ENCODE results near the gene TMA7. TPM values are rescaled to one million over a fixed set of nuclear protein-coding genes. Genes with fewer than 3 reads are reported as not detected.
A peak's percentile ranks its signal among the peaks of the same experiment; 100 is the strongest.

The TMA7 gene
- total RNA-seq, 2 experiments from 2014 or later: 250 to 313 TPM

GRCh38 chr3:48440590-48440958, 517 bp downstream of the TMA7 start:
- H3K9me2 ChIP-seq (ENCODE audit: insufficient read depth, low read length): no peaks in the 10 kb centered on the region
- peaks cover 53% of the 10 kb centered on the region for H3K4me1 ChIP-seq (ENCODE audit: insufficient read depth, low read length, poor library complexity, severe bottlenecking)
- peak; percentile 22 for DNase-seq (ENCODE audit: low spot score)
- TF ChIP-seq EZH2phosphoT487 (IDR thresholded peaks at IDR 0.05; ENCODE audit: borderline replicate concordance, low read depth, low read length): no peak
- TF ChIP-seq CTCF (conservative IDR thresholded peaks at IDR 0.05; ENCODE audit: low read length): no peak
- peaks cover 14% of the 10 kb centered on the region for H4K20me1 ChIP-seq (ENCODE audit: insufficient read depth, low read length)
- H3K4me3 ChIP-seq (ENCODE audit: low read depth, low read length, poor library complexity, severe bottlenecking): peak overlapping the region; percentile 98
- peaks cover 45% of the 10 kb centered on the region for H3K79me2 ChIP-seq (ENCODE audit: insufficient read depth, low read depth, low read length)
- H3K36me3 ChIP-seq (ENCODE audit: insufficient read depth, low read length): peaks cover 43% of the 10 kb centered on the region
- intact Hi-C loops (cut with micrococcal nuclease; ENCODE audit: unreplicated experiment): loop anchor here (2.0 to 10.0 kb wide), 3 partner anchors 32 to 356 kb away; partner anchors contain the start of gene SLC26A6
- H3K9me3 ChIP-seq (ENCODE audit: low read length): no peaks in the 10 kb centered on the region
- H2AFZ ChIP-seq (ENCODE audit: low read length): peak overlapping the region; percentile 11; the same call in 1 of the 2 replicates
- ChIA-PET POLR2A (interaction anchor here (0.5 to 2.4 kb wide), 7 partner anchors 11 to 116 kb away, joined by 3 to 16 read pairs (median 5); partner anchors contain the start of gene PFKFB4), CTCF (ENCODE audit: unreplicated experiment) (no interaction called here)
- BruUV-seq (replicated peaks): TSS peak; percentile 76
- H3K27ac ChIP-seq (ENCODE audit: low read depth, low read length, poor library complexity, severe bottlenecking): peak overlapping the region; percentile 77
- H3K4me2 ChIP-seq (ENCODE audit: low read length): peak overlapping the region; percentile 80

- Histone ChIP-seq H3K79me2 (ENCODE audit: insufficient read depth, low read depth, low read length) (peaks cover 53% of the 10 kb centered on the region), H3K27ac (ENCODE audit: low read depth, low read length, poor library complexity, severe bottlenecking) (peak overlapping the region; percentile 20), H3K4me2 (ENCODE audit: low read length) (peak overlapping the region; percentile 80), H2AFZ (ENCODE audit: low read length) (no peak overlapping the region), H3K9me2 (ENCODE audit: insufficient read depth, low read length) (no peaks in the 10 kb centered on the region), H3K36me3 (ENCODE audit: insufficient read depth, low read length) (peaks cover 46% of the 10 kb centered on the region), H3K4me3 (ENCODE audit: low read depth, low read length, poor library complexity, severe bottlenecking) (peak overlapping the region; percentile 98), H3K9me3 (ENCODE audit: low read length) (no peaks in the 10 kb centered on the region), H4K20me1 (ENCODE audit: insufficient read depth, low read length) (peaks cover 11% of the 10 kb centered on the region), H3K4me1 (ENCODE audit: insufficient read depth, low read length, poor library complexity, severe bottlenecking) (peaks cover 43% of the 10 kb centered on the region)
- ChIA-PET CTCF (ENCODE audit: unreplicated experiment) (no interaction called here), POLR2A (interaction anchor here (1.2 kb wide), 2 partner anchors 12 to 107 kb away, joined by 3 to 4 read pairs; no protein-coding TSS in a partner anchor)
- TF ChIP-seq EZH2phosphoT487 (IDR thresholded peaks at IDR 0.05; ENCODE audit: borderline replicate concordance, low read depth, low read length): no peak
- TF ChIP-seq CTCF (conservative IDR thresholded peaks at IDR 0.05; ENCODE audit: low read length): no peak
- intact Hi-C loops (cut with micrococcal nuclease; ENCODE audit: unreplicated experiment): loop anchor here (2.0 to 10.0 kb wide), 3 partner anchors 31 to 357 kb away; partner anchors contain the start of gene SLC26A6
- BruUV-seq (replicated peaks): no TSS peak
- DNase-seq (ENCODE audit: low spot score): no peak
Observed at GRCh38 chr3:48441940-48442339, 1.9 kb downstream of the TMA7 start.

GRCh38 chr3:48445277-48445882, 5.3 kb downstream of the TMA7 start:
- H2AFZ ChIP-seq (ENCODE audit: low read length): no peak overlapping the region
- intact Hi-C loops (cut with micrococcal nuclease; ENCODE audit: unreplicated experiment): loop anchor here (10.0 kb wide), 2 partner anchors 189 to 361 kb away; partner anchors contain the start of gene SLC26A6
- ChIA-PET POLR2A (interaction anchor here (0.6 to 1.7 kb wide), 6 partner anchors 10 to 454 kb away, joined by 3 to 7 read pairs (median 4); no protein-coding TSS in a partner anchor), CTCF (ENCODE audit: unreplicated experiment) (interaction anchor here (0.9 to 3.2 kb wide), 2 partner anchors 8 to 10 kb away, joined by 3 to 22 read pairs; no protein-coding TSS in a partner anchor)
- peaks cover 35% of the 10 kb centered on the region for H3K4me1 ChIP-seq (ENCODE audit: insufficient read depth, low read length, poor library complexity, severe bottlenecking)
- no peaks in the 10 kb centered on the region for H3K9me2 ChIP-seq (ENCODE audit: insufficient read depth, low read length)
- H3K4me3 ChIP-seq (ENCODE audit: low read depth, low read length, poor library complexity, severe bottlenecking): peak overlapping the region; percentile 92
- H3K27ac ChIP-seq (ENCODE audit: low read depth, low read length, poor library complexity, severe bottlenecking): peak overlapping the region; percentile 13
- peak overlapping the region; percentile 98 for H3K4me2 ChIP-seq (ENCODE audit: low read length)
- peaks cover 59% of the 10 kb centered on the region for H3K79me2 ChIP-seq (ENCODE audit: insufficient read depth, low read depth, low read length)
- no peak for TF ChIP-seq CTCF (conservative IDR thresholded peaks at IDR 0.05; ENCODE audit: low read length)
- TF ChIP-seq EZH2phosphoT487 (IDR thresholded peaks at IDR 0.05; ENCODE audit: borderline replicate concordance, low read depth, low read length): no peak
- H4K20me1 ChIP-seq (ENCODE audit: insufficient read depth, low read length): peaks cover 11% of the 10 kb centered on the region
- H3K36me3 ChIP-seq (ENCODE audit: insufficient read depth, low read length): peaks cover 58% of the 10 kb centered on the region
- H3K9me3 ChIP-seq (ENCODE audit: low read length): no peaks in the 10 kb centered on the region
- no peak for DNase-seq (ENCODE audit: low spot score)
- no TSS peak for BruUV-seq (replicated peaks)
